GM19452 (cell line): ENCODE data around the gene BABAM1.

Source experiments
- ATAC-seq: cut with Tn5 transposase; IDR thresholded peaks from one replicate; pipeline ENCODE4 v1.9.1; 2021; ENCODE audit not compliant: unreplicated experiment

Gene BABAM1

GRCh38 chr19:17302391-17303166 lies 35.3 kb downstream of the BABAM1 start:
- ATAC-seq: no peak

GRCh38 chr19:17303167-17303939 lies 36.1 kb downstream of the BABAM1 start, which contains the start of gene ABHD8:
Gene ABHD8, minus strand, starts transcription at chr19:17303425. Its CDS starts 1,809 bp downstream, at chr19:17301616.
- ATAC-seq: peak; percentile 60

- no peak for ATAC-seq
These were observed 36.7 kb downstream of the BABAM1 start for GRCh38 chr19:17303940-17304267.

- ATAC-seq: no peak
These were observed 37.4 kb downstream of the BABAM1 start for GRCh38 chr19:17304386-17305215.

- ATAC-seq: no peak
These were observed 37.9 kb downstream of the BABAM1 start for GRCh38 chr19:17305216-17305516.

- peak; percentile 59 for ATAC-seq
These were observed 38.5 kb downstream of the BABAM1 start, which contains the start of gene MRPL34 for GRCh38 chr19:17305517-17306284. Gene MRPL34, plus strand, starts transcription at chr19:17305872. Its CDS starts 21 bp downstream, at chr19:17305893.

- ATAC-seq: no peak
These were observed 39.1 kb downstream of the BABAM1 start for GRCh38 chr19:17306285-17306714.

- no peak for ATAC-seq
These were observed 40.7 kb downstream of the BABAM1 start for GRCh38 chr19:17307876-17308377.

- peak; percentile 56 for ATAC-seq
These were observed 42.1 kb downstream of the BABAM1 start, which contains the start of gene DDA1 for GRCh38 chr19:17309198-17309964. Gene DDA1, plus strand, starts transcription at chr19:17309563. Its CDS starts 92 bp downstream, at chr19:17309655.

- no peak for ATAC-seq
These were observed 42.8 kb downstream of the BABAM1 start for GRCh38 chr19:17309965-17310461.

- ATAC-seq: no peak
These were observed 44.4 kb downstream of the BABAM1 start for GRCh38 chr19:17311455-17312188.

GRCh38 chr19:17312189-17313113 lies 45.2 kb downstream of the BABAM1 start:
- no peak for ATAC-seq

GRCh38 chr19:17314007-17314593 lies 46.9 kb downstream of the BABAM1 start:
- no peak for ATAC-seq

GRCh38 chr19:17318966-17319365 lies 51.7 kb downstream of the BABAM1 start:
- ATAC-seq: no peak

- ATAC-seq: no peak
These were observed 52.4 kb downstream of the BABAM1 start for GRCh38 chr19:17319473-17320238.

GRCh38 chr19:17320435-17320834 lies 53.2 kb downstream of the BABAM1 start:
- no peak for ATAC-seq
